GM18951 (cell line): Measurements from ENCODE around the gene KMT2E.

Experiments
- POLR2A ChIP-seq: IDR thresholded peaks from 4 replicates; pipeline ENCODE4 v1.6.1; 2011; ENCODE audit warnings: mild to moderate bottlenecking; ENCODE audit not compliant: insufficient read length, insufficient read depth; ENCODE audit errors: extremely low read depth
- in situ Hi-C: fragments of 300-500 bp; cut with MboI; formaldehyde crosslinking; loops from one replicate; pipeline ENCODE4 v1.12.0; 2022; ENCODE audit warnings: low sequenced_read_pairs, mixed read lengths, inconsistent platforms; ENCODE audit not compliant: unreplicated experiment

Gene KMT2E

DNA sequence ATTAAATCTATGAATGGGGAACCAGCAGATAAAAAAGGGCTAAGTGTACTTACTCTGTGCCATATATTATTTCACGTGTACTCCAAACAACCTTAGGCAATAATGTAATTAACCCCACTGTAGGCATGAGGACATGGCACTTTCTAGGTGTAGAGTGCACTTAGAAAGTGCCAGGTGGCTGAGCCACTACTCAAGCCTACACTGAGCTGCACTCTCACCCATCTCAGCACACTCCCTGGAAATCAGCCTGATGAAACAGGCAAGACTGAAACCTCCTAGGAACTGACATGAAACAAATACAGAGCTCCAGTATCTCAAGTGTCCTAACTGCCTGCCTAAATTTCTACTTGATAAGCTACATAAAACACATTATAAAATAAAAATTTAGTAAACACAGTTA lies 147.4 kb downstream of the KMT2E start:
- in situ Hi-C loops = no loop called here
- no peak for TF ChIP-seq POLR2A
